ENCODE measurements around the gene IFTAP.
"Not testable (repeated sequence)": the region's sequence is repeated elsewhere in the genome, so short reads cannot be mapped to it uniquely, and the experiment has no call there.

DNA sequence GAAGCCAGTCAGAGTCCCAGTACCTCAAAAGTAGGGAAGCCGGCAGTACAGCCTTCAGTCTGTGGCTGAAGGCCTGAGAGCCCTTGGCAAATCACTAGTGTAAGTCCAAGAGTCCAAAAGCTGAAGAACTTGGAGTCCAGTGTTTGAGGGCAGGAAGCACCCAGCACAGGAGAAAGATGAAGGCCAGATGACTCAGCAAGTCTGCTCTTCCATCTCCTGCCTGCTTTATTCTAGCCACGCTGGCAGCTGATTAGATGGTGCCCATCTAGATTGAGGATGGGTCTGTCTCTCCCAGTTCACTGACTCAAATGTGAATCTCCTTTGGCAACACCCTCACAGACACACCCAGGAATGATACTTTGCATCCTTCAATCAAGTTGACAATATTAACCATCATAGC, 67.1 kb downstream of the IFTAP start:
- TF ChIP-seq, protein P1, sequence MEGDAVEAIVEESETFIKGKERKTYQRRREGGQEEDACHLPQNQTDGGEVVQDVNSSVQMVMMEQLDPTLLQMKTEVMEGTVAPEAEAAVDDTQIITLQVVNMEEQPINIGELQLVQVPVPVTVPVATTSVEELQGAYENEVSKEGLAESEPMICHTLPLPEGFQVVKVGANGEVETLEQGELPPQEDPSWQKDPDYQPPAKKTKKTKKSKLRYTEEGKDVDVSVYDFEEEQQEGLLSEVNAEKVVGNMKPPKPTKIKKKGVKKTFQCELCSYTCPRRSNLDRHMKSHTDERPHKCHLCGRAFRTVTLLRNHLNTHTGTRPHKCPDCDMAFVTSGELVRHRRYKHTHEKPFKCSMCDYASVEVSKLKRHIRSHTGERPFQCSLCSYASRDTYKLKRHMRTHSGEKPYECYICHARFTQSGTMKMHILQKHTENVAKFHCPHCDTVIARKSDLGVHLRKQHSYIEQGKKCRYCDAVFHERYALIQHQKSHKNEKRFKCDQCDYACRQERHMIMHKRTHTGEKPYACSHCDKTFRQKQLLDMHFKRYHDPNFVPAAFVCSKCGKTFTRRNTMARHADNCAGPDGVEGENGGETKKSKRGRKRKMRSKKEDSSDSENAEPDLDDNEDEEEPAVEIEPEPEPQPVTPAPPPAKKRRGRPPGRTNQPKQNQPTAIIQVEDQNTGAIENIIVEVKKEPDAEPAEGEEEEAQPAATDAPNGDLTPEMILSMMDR (IDR thresholded peaks at IDR 0.05 in 4 of 5, conservative IDR thresholded peaks at IDR 0.05 in 1 of 5): not testable (repeated sequence)
- TF ChIP-seq POLR2A (IDR thresholded peaks at IDR 0.05): not testable (repeated sequence)

Data from gastrocnemius medialis (tissue), 4 donors.